Measurements from ENCODE around the gene FGF10. TPM values are rescaled to one million over a fixed set of nuclear protein-coding genes. Genes with fewer than 3 reads are reported as not detected.

FGF10 gene
- total RNA-seq, 1 experiment from 2014 or later, result not detected

DNA sequence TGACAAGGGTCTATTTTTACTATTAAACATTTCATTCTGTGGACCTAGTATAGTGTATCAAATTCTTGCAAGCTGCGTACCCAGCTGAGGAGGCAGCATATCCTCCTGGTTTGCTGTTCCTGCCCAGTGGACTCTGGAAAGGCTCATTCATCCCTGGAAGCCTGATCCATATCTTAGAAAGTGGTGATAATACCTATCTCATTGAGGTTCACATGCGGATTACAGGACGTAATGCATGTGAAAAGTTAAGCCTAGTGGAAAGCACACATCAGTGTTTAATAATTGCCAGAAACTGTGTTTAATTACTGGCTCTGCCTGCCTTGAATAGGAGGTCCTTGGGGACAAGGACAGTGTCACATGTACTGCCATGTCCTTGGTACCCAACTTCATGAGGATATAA is 132.0 kb downstream of the FGF10 start:
- no peak for DNase-seq
- Mint-ChIP-seq H3K4me1 (ENCODE audit: low read depth, unreplicated experiment) (no peaks in the 10 kb centered on the region), H3K36me3 (ENCODE audit: insufficient read depth, unreplicated experiment) (no peaks in the 10 kb centered on the region), H3K27ac (ENCODE audit: unreplicated experiment) (no peak overlapping the region), H3K27me3 (ENCODE audit: unreplicated experiment) (no peaks in the 10 kb centered on the region), H3K4me3 (ENCODE audit: low read depth, unreplicated experiment) (no peak overlapping the region), H3K9me3 (ENCODE audit: low read depth, unreplicated experiment) (no peaks in the 10 kb centered on the region)
- intact Hi-C loops (cut with micrococcal nuclease; ENCODE audit: unreplicated experiment), result no loop called here
- CTCF ChIA-PET, result no interaction called here
- BruUV-seq (replicated peaks), result no TSS peak
- TF ChIP-seq, protein P1, sequence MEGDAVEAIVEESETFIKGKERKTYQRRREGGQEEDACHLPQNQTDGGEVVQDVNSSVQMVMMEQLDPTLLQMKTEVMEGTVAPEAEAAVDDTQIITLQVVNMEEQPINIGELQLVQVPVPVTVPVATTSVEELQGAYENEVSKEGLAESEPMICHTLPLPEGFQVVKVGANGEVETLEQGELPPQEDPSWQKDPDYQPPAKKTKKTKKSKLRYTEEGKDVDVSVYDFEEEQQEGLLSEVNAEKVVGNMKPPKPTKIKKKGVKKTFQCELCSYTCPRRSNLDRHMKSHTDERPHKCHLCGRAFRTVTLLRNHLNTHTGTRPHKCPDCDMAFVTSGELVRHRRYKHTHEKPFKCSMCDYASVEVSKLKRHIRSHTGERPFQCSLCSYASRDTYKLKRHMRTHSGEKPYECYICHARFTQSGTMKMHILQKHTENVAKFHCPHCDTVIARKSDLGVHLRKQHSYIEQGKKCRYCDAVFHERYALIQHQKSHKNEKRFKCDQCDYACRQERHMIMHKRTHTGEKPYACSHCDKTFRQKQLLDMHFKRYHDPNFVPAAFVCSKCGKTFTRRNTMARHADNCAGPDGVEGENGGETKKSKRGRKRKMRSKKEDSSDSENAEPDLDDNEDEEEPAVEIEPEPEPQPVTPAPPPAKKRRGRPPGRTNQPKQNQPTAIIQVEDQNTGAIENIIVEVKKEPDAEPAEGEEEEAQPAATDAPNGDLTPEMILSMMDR (IDR thresholded peaks at IDR 0.05; ENCODE audit: unreplicated experiment), result no peak

Data from Calu3 (cell line).